Erythroblast (primary cell): ENCODE data around the gene KRT86.

ENCODE experiments used
- GATA1 ChIP-seq: IDR thresholded peaks from 2 replicates; pipeline ENCODE4 v1.6.1; 2011; ENCODE audit warnings: low read depth, mild to moderate bottlenecking, control low read depth, low read length, moderate library complexity
- POLR2A ChIP-seq: IDR thresholded peaks from 2 replicates; pipeline ENCODE4 v1.6.1; 2011; ENCODE audit warnings: mild to moderate bottlenecking, low read length

DNA sequence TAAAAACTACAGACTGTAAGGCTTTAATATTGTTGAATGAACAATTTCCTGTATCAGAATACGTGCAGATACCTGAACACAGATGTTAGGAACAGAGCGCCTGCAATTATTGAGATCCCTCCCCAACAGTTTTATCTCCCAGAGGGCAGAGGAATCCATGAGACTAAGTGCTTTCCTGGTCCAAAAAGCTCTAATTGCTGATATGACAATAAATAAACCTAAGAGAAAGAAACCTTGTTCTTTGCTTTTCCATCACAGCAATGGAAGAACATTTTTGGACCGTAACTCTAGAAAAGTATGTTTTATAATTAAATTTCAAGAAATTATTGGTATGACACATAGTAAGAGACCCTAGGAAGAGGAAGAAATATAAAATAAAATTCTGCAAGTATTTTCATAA lies 59.7 kb downstream of the KRT86 start:
- TF ChIP-seq POLR2A, result no peak
- no peak for TF ChIP-seq GATA1
